HG03565 (cell line): ENCODE data around the gene COL27A1.

Experiments used
- ATAC-seq: cut with Tn5 transposase; IDR thresholded peaks from one replicate; pipeline ENCODE4 v1.9.1; 2021; ENCODE audit warnings: mild to moderate bottlenecking, moderate library complexity; ENCODE audit not compliant: unreplicated experiment

The COL27A1 gene

GRCh38 chr9:114166103-114166470 lies 10.8 kb downstream of the COL27A1 start:
- no peak for ATAC-seq

GRCh38 chr9:114166614-114167572 lies 11.6 kb downstream of the COL27A1 start:
- ATAC-seq, result no peak

DNA sequence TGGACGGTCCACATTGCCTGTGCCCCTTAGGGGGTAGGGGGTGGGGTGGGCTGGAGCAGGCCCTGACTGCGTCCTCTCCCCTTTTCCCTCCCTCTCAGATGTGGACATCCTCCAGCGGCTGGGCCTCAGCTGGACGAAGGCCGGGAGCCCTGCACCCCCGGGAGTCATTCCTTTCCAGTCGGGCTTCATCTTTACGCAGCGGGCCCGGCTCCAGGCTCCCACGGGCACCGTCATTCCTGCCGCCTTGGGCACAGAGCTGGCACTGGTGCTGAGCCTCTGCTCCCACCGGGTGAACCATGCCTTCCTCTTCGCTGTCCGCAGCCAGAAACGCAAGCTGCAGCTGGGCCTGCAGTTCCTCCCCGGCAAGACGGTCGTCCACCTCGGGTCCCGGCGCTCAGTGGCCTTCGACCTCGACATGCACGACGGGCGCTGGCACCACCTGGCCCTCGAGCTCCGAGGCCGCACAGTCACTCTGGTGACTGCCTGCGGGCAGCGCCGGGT lies 12.3 kb downstream of the COL27A1 start:
- no peak for ATAC-seq

GRCh38 chr9:114168281-114169028 lies 13.1 kb downstream of the COL27A1 start:
- no peak for ATAC-seq

GRCh38 chr9:114169029-114169951 lies 14.0 kb downstream of the COL27A1 start:
- no peak for ATAC-seq

DNA sequence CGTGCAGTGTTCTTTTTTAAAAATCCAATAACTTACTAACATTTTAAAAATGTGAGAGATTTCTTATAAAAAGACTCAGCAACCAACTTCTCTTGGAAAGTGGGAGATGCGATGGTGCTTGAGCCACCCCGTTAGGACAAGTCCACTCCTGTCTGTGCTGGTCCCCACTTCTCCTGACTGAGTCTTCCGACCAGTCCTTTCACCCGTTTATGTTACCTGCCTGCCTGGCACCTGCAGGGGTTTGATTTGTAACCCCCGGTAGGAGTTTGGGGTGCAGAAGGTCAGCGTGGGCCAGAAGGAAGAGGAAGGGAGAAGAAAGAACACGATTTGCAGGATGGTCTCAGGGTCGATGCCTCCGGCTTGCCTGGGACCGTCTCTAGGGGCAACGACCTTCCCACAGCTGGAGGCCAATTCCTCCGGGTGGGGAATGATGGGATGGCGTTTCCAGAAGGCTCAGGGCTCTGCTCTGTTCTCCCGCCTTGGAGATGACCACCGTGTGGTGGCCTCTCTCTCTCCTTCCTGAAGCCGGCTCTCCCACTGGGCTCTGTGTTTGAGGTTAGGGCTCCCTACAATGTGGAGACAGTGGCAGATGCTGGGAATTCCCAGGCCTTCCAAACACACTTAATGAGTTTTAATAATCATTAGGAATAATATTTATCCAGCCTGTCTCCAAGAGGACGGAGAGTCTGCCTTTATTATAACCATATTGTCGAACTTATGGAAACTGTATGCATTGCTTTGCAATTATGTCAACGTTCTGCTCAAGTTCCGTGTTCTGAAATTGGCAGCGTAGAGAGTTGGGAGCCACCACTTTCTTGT lies 14.8 kb downstream of the COL27A1 start:
- no peak for ATAC-seq

- no peak for ATAC-seq
Observed at GRCh38 chr9:114170771-114171461, 15.6 kb downstream of the COL27A1 start.

DNA sequence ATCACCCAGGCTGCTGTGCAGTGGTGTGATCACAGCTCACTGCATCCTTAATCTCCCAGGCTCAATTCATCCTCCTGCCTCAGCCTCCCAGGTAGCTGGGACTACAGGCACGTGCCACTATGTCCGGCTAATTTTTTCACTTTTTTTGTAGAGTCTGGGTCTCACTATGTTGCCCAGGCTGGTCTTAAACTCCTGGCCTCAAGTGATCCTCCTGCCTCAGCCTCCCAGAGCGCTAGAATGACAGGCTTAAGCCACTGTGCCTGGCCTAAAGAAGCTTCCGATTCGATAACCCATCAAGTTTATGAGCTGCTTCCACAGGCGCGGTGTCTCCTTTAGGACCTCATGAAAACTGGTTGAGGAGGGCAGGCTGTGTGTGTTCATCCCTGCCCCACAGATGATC lies 16.2 kb downstream of the COL27A1 start:
- no peak for ATAC-seq

- no peak for ATAC-seq
Observed at GRCh38 chr9:114172981-114173833, 17.9 kb downstream of the COL27A1 start.

GRCh38 chr9:114174557-114174875 lies 19.2 kb downstream of the COL27A1 start:
- no peak for ATAC-seq

DNA sequence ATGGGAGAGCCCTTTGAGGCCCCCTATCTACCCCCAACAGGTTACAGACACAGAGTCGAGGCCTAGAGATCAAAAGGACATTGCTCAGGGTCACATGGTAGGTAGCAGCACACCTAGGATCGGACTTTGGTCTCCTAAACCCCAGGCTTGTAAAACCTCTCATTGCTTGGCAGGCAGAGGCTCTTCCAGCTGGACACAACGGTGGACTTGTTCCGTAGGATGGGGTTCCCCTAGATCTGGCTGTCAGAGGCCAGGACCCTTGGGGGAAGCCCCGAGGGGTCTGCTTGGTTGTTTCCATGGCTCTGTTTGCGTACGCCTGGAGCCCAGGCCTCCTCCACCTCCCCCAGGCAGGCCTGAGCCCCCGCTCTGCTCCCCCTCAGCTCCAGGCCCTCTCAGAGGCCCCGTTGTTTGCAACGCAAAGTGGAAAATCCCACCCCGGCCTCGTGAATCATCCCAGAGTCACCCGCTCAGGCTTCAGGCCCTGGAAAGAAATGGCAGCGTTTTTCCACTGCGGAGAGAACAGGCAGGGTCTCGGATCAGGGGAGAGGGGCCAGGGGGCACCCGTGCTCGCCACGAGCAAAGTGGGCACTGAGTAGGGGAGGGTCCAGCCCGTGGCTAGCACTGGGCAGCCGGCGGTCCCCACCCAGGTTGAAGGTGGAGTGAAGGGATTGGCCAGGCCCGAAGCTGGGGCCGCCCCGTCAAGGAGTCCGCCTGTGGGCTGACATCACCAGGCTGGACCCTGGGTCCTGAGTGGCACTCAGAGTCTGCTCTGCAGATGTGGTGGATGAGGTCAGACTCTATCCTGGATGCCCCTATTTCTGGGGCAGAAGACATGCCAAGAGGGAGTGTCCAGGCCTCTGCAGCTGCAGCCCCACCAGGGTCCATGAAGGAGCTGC lies 19.8 kb downstream of the COL27A1 start:
- ATAC-seq, result no peak

GRCh38 chr9:114176624-114177291 lies 21.4 kb downstream of the COL27A1 start:
- ATAC-seq, result no peak

DNA sequence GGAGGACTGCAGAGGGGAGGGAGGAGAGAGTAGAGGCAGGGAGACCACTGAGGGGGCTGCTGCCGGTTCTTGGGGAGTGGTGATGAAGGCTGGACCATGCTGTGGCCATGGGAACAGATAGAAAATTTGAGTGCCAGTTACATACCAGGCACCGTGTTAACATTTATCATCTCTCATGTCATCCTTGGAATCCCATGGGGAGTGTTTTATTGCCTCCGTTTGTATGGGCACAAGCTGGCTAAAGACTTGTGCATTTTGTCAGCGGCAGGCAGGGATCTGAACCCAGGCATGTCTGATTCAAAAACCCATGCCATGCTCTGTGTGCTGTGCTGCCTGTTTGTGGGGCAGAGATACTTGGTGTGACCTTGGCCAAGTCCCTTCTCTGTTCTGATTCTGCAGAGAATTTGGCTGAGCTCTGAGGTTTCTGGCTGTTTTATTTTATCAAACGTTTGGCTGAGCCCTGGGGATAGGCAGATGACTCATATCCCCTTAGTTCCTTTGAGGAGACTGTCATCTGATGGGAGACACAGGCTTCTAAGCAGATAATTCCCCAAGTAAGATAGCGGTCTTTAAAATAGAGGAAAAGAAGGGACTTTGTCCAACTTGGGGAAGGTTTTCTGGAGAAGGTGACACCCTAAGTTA lies 22.2 kb downstream of the COL27A1 start:
- no peak for ATAC-seq

- ATAC-seq, result no peak
Observed at GRCh38 chr9:114178076-114178475, 22.7 kb downstream of the COL27A1 start.

DNA sequence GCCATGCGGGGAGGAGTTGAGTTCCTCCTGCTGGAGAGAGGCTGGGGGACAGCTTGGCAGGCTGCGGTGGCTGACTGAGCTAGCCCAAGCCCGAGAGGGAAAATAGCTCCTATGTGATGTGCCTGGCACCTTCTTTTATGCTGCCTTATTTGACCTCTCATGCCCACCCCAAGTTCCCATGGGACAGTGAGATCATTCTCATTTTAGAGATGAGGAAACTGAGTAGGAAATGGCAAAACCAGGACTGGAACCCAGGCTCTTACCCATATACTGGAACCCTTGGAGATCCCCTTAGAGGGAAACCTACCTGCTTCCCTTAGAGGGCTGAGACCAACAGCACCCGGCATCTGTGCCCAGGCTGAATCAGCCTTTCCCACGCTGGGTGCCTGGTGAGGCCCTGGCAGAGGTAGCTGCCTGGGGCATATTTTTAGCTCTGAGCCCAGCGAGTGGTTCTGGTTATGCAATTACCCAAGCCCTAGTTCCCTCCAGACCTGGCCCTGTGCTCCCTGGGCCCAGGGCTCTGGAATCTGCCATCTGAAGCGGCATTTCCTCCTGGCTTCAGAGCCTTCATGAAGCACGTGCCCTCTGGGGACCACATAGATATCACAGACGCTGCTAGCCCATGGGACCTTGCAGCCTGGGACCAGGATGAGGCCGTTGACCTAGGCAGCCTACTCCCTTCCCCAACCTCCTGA lies 23.6 kb downstream of the COL27A1 start:
- no peak for ATAC-seq

DNA sequence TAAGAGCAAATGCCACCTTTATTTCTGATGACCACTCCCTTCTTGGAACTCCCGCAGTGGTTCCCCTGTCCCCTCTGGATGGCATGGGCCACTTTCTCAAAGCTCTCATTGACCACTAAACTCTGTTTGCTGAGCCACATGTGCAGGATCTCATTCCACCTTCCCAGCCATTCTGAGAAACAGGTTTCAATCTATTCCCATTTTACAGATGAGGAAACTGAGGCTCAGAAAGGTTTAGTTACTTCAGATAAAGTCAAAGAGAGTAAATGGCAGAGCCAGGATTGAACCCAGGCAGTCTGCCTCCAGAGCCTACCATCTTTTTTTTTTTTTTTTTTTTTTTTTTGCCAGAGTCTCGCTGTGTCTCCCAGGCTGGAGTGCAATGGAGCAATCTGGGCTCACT lies 24.2 kb downstream of the COL27A1 start:
- no peak for ATAC-seq
